Naive B cell (primary cell): ENCODE results near the gene ITPR2. TPM values are rescaled to one million over a fixed set of nuclear protein-coding genes. Genes with fewer than 3 reads are reported as not detected.
A peak's percentile ranks its signal among the peaks of the same experiment; 100 is the strongest.
"Not testable (repeated sequence)": the region's sequence is repeated elsewhere in the genome, so short reads cannot be mapped to it uniquely, and the experiment has no call there.

Experiments used
- ATAC-seq, 2 donors: fragments of 150-1000 bp; cut with Tn5 transposase; 2 replicates each; pipeline ENCODE4 v1.10.0; 2021; ENCODE audit warnings: low read depth in 2 of 2, mild to moderate bottlenecking in 2 of 2, moderate library complexity in 2 of 2
- DNase-seq: peaks from one replicate; pipeline ENCODE4 v3.0.0; 2022
- H3K27ac Mint-ChIP-seq, 6 donors: one replicate each; pipeline ENCODE4 v1.8.0; 2020 to 2022; ENCODE audit warnings: mild to moderate bottlenecking in 6 of 6, mixed read lengths in 6 of 6, moderate library complexity in 5 of 6, inconsistent platforms in 2 of 6
- H3K27me3 Mint-ChIP-seq, 3 donors: one replicate each; pipeline ENCODE4 v1.8.0; 2021 to 2022; ENCODE audit warnings: mixed read lengths in 3 of 3, mild to moderate bottlenecking in 1 of 3
- H3K36me3 Mint-ChIP-seq, 2 donors: one replicate each; pipeline ENCODE4 v1.8.0; 2020 to 2022; ENCODE audit warnings: mixed read lengths in 2 of 2, inconsistent platforms in 1 of 2, mild to moderate bottlenecking in 1 of 2
- H3K4me1 Mint-ChIP-seq, 3 donors: one replicate each; pipeline ENCODE4 v1.8.0; 2020 to 2022; ENCODE audit warnings: mixed read lengths in 3 of 3, inconsistent platforms in 1 of 3, mild to moderate bottlenecking in 1 of 3, moderate library complexity in 1 of 3
- H3K4me3 Mint-ChIP-seq, 8 donors: one replicate each; pipeline ENCODE4 v1.8.0; 2020 to 2022; ENCODE audit warnings: mild to moderate bottlenecking in 8 of 8, mixed read lengths in 8 of 8, moderate library complexity in 8 of 8, inconsistent platforms in 2 of 8
- H3K9me3 Mint-ChIP-seq, 7 donors: one replicate each; pipeline ENCODE4 v1.8.0; 2020 to 2022; ENCODE audit warnings: mixed read lengths in 7 of 7, mild to moderate bottlenecking in 5 of 7, inconsistent platforms in 2 of 7, moderate library complexity in 1 of 7
- polyA plus RNA-seq, 6 donors: library from polyadenylated mRNA; unstranded; fragments of 300-500 nt; fragmentation: Illumina TruSeq; gene quantifications; one replicate each; pipeline ENCODE4 v1.2.3, GENCODE V29; 2021; ENCODE audit warnings: low read depth in 6 of 6

The ITPR2 gene
- polyA plus RNA-seq, 6 donors from 2014 or later, result 6.7 to 23.6 (median 20.6) TPM

GRCh38 chr12:26651566-26652188, 181.3 kb downstream of the ITPR2 start:
- H3K36me3 Mint-ChIP-seq, result peaks cover 32 to 55% of the 10 kb centered on the region in 2 donors
- H3K27ac Mint-ChIP-seq, result no peak overlapping the region
- no peaks in the 10 kb centered on the region for H3K27me3 Mint-ChIP-seq
- H3K9me3 Mint-ChIP-seq, result peaks cover 0 to 7% (median 4%) of the 10 kb centered on the region in 7 donors
- peak; percentile 25 to 30 for ATAC-seq
- no peak overlapping the region for H3K4me3 Mint-ChIP-seq
- DNase-seq, result peak; percentile 40
- peaks cover 0 to 6% (median 0%) of the 10 kb centered on the region in 3 donors for H3K4me1 Mint-ChIP-seq

- H3K27me3 Mint-ChIP-seq, result no peaks in the 10 kb centered on the region
- H3K36me3 Mint-ChIP-seq, result peaks cover 38 to 48% of the 10 kb centered on the region in 2 donors
- H3K9me3 Mint-ChIP-seq, result peaks cover 0 to 7% (median 4%) of the 10 kb centered on the region in 7 donors
- ATAC-seq (no peak), DNase-seq (no peak)
- H3K4me1 Mint-ChIP-seq, result peaks cover 0 to 6% (median 0%) of the 10 kb centered on the region in 3 donors
- no peak overlapping the region for H3K4me3 Mint-ChIP-seq
- peak overlapping the region in 1 of 6 donors; percentile 4 for H3K27ac Mint-ChIP-seq
These were observed 182.0 kb downstream of the ITPR2 start for GRCh38 chr12:26651036-26651435.

GRCh38 chr12:26648999-26649398, 184.0 kb downstream of the ITPR2 start:
- no peak overlapping the region for H3K27ac Mint-ChIP-seq
- no peak for DNase-seq

GRCh38 chr12:26648584-26648983, 184.4 kb downstream of the ITPR2 start:
- Mint-ChIP-seq H3K9me3 (peaks cover 0 to 7% (median 4%) of the 10 kb centered on the region in 7 donors), H3K27ac (no peak overlapping the region), H3K36me3 (peaks cover 40 to 42% of the 10 kb centered on the region in 2 donors), H3K4me3 (no peak overlapping the region), H3K27me3 (no peaks in the 10 kb centered on the region), H3K4me1 (peaks cover 0 to 6% (median 6%) of the 10 kb centered on the region in 3 donors)
- ATAC-seq (no peak), DNase-seq (no peak)

More at GRCh38 chr12:26648999-26649398, 184.0 kb downstream of the ITPR2 start:
- Mint-ChIP-seq H3K36me3 (peaks cover 40 to 44% of the 10 kb centered on the region in 2 donors), H3K4me3 (no peak overlapping the region), H3K4me1 (peaks cover 0 to 6% (median 6%) of the 10 kb centered on the region in 3 donors), H3K27me3 (no peaks in the 10 kb centered on the region), H3K9me3 (peaks cover 0 to 7% (median 4%) of the 10 kb centered on the region in 7 donors)
- no peak for ATAC-seq

- DNase-seq, result no peak
- Mint-ChIP-seq H3K9me3 (peaks cover 0 to 7% (median 4%) of the 10 kb centered on the region in 7 donors), H3K27ac (peak overlapping the region in 1 of 6 donors; percentile 41), H3K27me3 (no peaks in the 10 kb centered on the region), H3K4me3 (no peak overlapping the region), H3K4me1 (peaks cover 0 to 6% (median 6%) of the 10 kb centered on the region in 3 donors), H3K36me3 (peaks cover 40 to 43% of the 10 kb centered on the region in 2 donors)
- ATAC-seq, result no peak
These were observed 184.9 kb downstream of the ITPR2 start for GRCh38 chr12:26648066-26648465.

- Mint-ChIP-seq H3K27me3 (no peaks in the 10 kb centered on the region), H3K4me3 (no peak overlapping the region), H3K4me1 (peaks cover 0 to 6% (median 6%) of the 10 kb centered on the region in 3 donors), H3K27ac (peak overlapping the region in 1 of 6 donors; percentile 34), H3K9me3 (peaks cover 0 to 6% (median 4%) of the 10 kb centered on the region in 7 donors), H3K36me3 (peaks cover 35 to 37% of the 10 kb centered on the region in 2 donors)
- DNase-seq (no peak), ATAC-seq (no peak)
These were observed 185.9 kb downstream of the ITPR2 start for GRCh38 chr12:26647088-26647487.

GRCh38 chr12:26646571-26646970, 186.4 kb downstream of the ITPR2 start:
- no peak for DNase-seq
- Mint-ChIP-seq H3K4me3 (no peak overlapping the region), H3K36me3 (peaks cover 30 to 32% of the 10 kb centered on the region in 2 donors)

GRCh38 chr12:26644376-26644775, 188.6 kb downstream of the ITPR2 start:
- peak overlapping the region in 2 of 6 donors; percentile 26 to 29 for H3K27ac Mint-ChIP-seq
- not testable (repeated sequence) for H3K4me3 Mint-ChIP-seq, DNase-seq, H3K27me3 Mint-ChIP-seq, H3K4me1 Mint-ChIP-seq, H3K9me3 Mint-ChIP-seq, ATAC-seq
- H3K36me3 Mint-ChIP-seq, result peaks cover 18 to 30% of the 10 kb centered on the region in 2 donors

More at GRCh38 chr12:26646571-26646970, 186.4 kb downstream of the ITPR2 start:
- peaks cover 0 to 4% (median 0%) of the 10 kb centered on the region in 7 donors for H3K9me3 Mint-ChIP-seq
- H3K27ac Mint-ChIP-seq, result no peak overlapping the region
- peaks cover 0 to 6% (median 6%) of the 10 kb centered on the region in 3 donors for H3K4me1 Mint-ChIP-seq
- ATAC-seq, result no peak
- no peaks in the 10 kb centered on the region for H3K27me3 Mint-ChIP-seq

GRCh38 chr12:26643532-26644315, 189.3 kb downstream of the ITPR2 start:
- DNase-seq (no peak), ATAC-seq (no peak)
- H3K27ac Mint-ChIP-seq, result no peak overlapping the region
- peaks cover 0 to 6% (median 0%) of the 10 kb centered on the region in 7 donors for H3K9me3 Mint-ChIP-seq
- no peaks in the 10 kb centered on the region for H3K27me3 Mint-ChIP-seq
- H3K4me3 Mint-ChIP-seq, result no peak overlapping the region
- H3K4me1 Mint-ChIP-seq, result peaks cover 0 to 6% (median 0%) of the 10 kb centered on the region in 3 donors
- peaks cover 12 to 30% of the 10 kb centered on the region in 2 donors for H3K36me3 Mint-ChIP-seq

- H3K27me3 Mint-ChIP-seq, result no peaks in the 10 kb centered on the region
- peaks cover 0 to 6% (median 0%) of the 10 kb centered on the region in 7 donors for H3K9me3 Mint-ChIP-seq
- H3K4me1 Mint-ChIP-seq, result peaks cover 0 to 6% (median 0%) of the 10 kb centered on the region in 3 donors
- H3K27ac Mint-ChIP-seq, result peak overlapping the region in 1 of 6 donors; percentile 23
- no peak for DNase-seq
- H3K36me3 Mint-ChIP-seq, result peaks cover 11 to 24% of the 10 kb centered on the region in 2 donors
- H3K4me3 Mint-ChIP-seq, result no peak overlapping the region
- no peak for ATAC-seq
These were observed 190.6 kb downstream of the ITPR2 start for GRCh38 chr12:26642361-26642760.

GRCh38 chr12:26636710-26637328, 196.2 kb downstream of the ITPR2 start:
- Mint-ChIP-seq H3K36me3 (peaks cover 0 to 16% of the 10 kb centered on the region in 2 donors), H3K4me3 (peak overlapping the region in 1 of 8 donors; percentile 17)

GRCh38 chr12:26633591-26634210, 199.3 kb downstream of the ITPR2 start:
- no peak overlapping the region for H3K27ac Mint-ChIP-seq

More at GRCh38 chr12:26636710-26637328, 196.2 kb downstream of the ITPR2 start:
- no peaks in the 10 kb centered on the region for H3K27me3 Mint-ChIP-seq
- no peak for DNase-seq
- H3K4me1 Mint-ChIP-seq, result no peaks in the 10 kb centered on the region
- no peak overlapping the region for H3K27ac Mint-ChIP-seq
- H3K9me3 Mint-ChIP-seq, result peaks cover 0 to 6% (median 0%) of the 10 kb centered on the region in 7 donors
- no peak for ATAC-seq

GRCh38 chr12:26632756-26633155, 200.2 kb downstream of the ITPR2 start:
- Mint-ChIP-seq H3K27ac (no peak overlapping the region), H3K36me3 (peaks cover 12 to 21% of the 10 kb centered on the region in 2 donors), H3K9me3 (no peaks in the 10 kb centered on the region), H3K4me1 (no peaks in the 10 kb centered on the region), H3K27me3 (no peaks in the 10 kb centered on the region), H3K4me3 (no peak overlapping the region)
- DNase-seq, result no peak
- ATAC-seq, result no peak

More at GRCh38 chr12:26633591-26634210, 199.3 kb downstream of the ITPR2 start:
- no peak for DNase-seq
- no peak overlapping the region for H3K4me3 Mint-ChIP-seq
- H3K27me3 Mint-ChIP-seq, result no peaks in the 10 kb centered on the region
- H3K9me3 Mint-ChIP-seq, result no peaks in the 10 kb centered on the region
- no peak for ATAC-seq
- no peaks in the 10 kb centered on the region for H3K4me1 Mint-ChIP-seq
- H3K36me3 Mint-ChIP-seq, result peaks cover 12 to 19% of the 10 kb centered on the region in 2 donors
